ENCODE results near the gene KHDRBS1. TPM values are rescaled to one million over a fixed set of nuclear protein-coding genes. Genes with fewer than 3 reads are reported as not detected.

Gene KHDRBS1
- total and polyA plus RNA-seq, 2 donors (not counting 1 experiment from before 2014, with no cell fraction given): 35.7 to 101 TPM

DNA sequence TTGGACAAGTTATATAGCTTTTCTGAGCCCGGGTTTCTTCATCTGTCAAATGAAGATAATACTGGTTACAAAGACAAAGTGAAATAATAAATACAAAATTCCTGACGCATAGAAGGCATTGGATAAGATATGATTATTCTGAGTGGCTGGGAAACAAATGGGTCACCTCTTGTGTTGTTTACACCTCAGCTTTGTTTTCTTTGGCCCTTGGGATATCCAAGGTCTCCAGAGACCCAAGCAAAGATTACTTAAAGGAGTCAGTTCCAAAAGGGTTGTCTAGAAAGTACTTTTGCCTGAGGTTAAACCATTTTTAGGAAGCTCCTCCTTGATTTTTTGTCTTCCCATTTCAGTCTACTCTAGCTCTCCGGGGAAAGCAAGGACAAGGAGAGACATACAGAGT lies 9.7 kb downstream of the KHDRBS1 start:
- intact Hi-C loops (cut with micrococcal nuclease): no loop called here
- Histone ChIP-seq H3K4me2 (replicated peaks; ENCODE audit: low read depth, low read length, poor library complexity, severe bottlenecking) (no peak overlapping the region), H2AFZ (ENCODE audit: insufficient read depth, low read depth, low read length, poor library complexity, severe bottlenecking) (no peak overlapping the region), H3K27ac (ENCODE audit: low read length in 2 of 2) (peak overlapping the region in 1 of 2 donors; percentile 23), H4K20me1 (ENCODE audit: control insufficient read depth, insufficient read depth, low read length, poor library complexity, severe bottlenecking) (peaks cover 78% of the 10 kb centered on the region), H3K27me3 (replicated peaks in 1 of 4; ENCODE audit: control extremely low read depth in 1 of 4, control insufficient read depth in 3 of 4, insufficient read depth in 4 of 4, low read length in 3 of 4) (no peaks in the 10 kb centered on the region), H3K4me3 (ENCODE audit: control extremely low read depth in 1 of 5, extremely low read depth in 1 of 5, insufficient read depth in 1 of 5, low read depth in 2 of 5, low read length in 4 of 5) (no peak overlapping the region), H3K9ac (ENCODE audit: low read length) (no peak overlapping the region), H3K36me3 (replicated peaks in 1 of 2; ENCODE audit: control extremely low read depth in 1 of 2, control insufficient read depth in 1 of 2, extremely low read depth in 1 of 2, insufficient read depth in 2 of 2, low read length in 1 of 2) (peaks cover 2 to 13% of the 10 kb centered on the region in 2 experiments), H3K79me2 (ENCODE audit: control insufficient read depth, insufficient read depth, low read length) (peaks cover 99% of the 10 kb centered on the region), H3K9me3 (ENCODE audit: control extremely low read depth in 1 of 3, control insufficient read depth in 2 of 3, insufficient read depth in 1 of 3, low read length in 2 of 3) (no peaks in the 10 kb centered on the region), H3K4me1 (ENCODE audit: control insufficient read depth in 2 of 2, insufficient read depth in 2 of 2, low read length in 2 of 2) (peaks cover 31 to 39% of the 10 kb centered on the region in 2 donors)
- POLR2A ChIA-PET: interaction anchor here (0.7 to 1.1 kb wide), 2 partner anchors 10 to 85 kb away, joined by 3 read pairs; no protein-coding TSS in a partner anchor
- ATAC-seq (ENCODE audit: low read depth): no peak
- Mint-ChIP-seq H3K27me3 (no peaks in the 10 kb centered on the region), H3K4me3 (no peak overlapping the region), H3K27ac (no peak overlapping the region), H3K9me3 (ENCODE audit: insufficient read depth) (no peaks in the 10 kb centered on the region), H3K4me1 (peaks cover 50% of the 10 kb centered on the region)
- TF ChIP-seq EZH2 (IDR thresholded peaks at IDR 0.05; ENCODE audit: borderline replicate concordance, insufficient read depth, low read depth, low read length, poor library complexity, severe bottlenecking): no peak
- TF ChIP-seq, protein P1, sequence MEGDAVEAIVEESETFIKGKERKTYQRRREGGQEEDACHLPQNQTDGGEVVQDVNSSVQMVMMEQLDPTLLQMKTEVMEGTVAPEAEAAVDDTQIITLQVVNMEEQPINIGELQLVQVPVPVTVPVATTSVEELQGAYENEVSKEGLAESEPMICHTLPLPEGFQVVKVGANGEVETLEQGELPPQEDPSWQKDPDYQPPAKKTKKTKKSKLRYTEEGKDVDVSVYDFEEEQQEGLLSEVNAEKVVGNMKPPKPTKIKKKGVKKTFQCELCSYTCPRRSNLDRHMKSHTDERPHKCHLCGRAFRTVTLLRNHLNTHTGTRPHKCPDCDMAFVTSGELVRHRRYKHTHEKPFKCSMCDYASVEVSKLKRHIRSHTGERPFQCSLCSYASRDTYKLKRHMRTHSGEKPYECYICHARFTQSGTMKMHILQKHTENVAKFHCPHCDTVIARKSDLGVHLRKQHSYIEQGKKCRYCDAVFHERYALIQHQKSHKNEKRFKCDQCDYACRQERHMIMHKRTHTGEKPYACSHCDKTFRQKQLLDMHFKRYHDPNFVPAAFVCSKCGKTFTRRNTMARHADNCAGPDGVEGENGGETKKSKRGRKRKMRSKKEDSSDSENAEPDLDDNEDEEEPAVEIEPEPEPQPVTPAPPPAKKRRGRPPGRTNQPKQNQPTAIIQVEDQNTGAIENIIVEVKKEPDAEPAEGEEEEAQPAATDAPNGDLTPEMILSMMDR (IDR thresholded peaks at IDR 0.05): no peak
- WGBS (ENCODE audit: insufficient coverage): 100% methylated on average over 1 of the region's 3 CpGs
- CTCF ChIA-PET: interaction anchor here (0.7 to 1.4 kb wide), 3 partner anchors 34 to 160 kb away, joined by 3 read pairs; no protein-coding TSS in a partner anchor
- DNase-seq: no peak

DNA sequence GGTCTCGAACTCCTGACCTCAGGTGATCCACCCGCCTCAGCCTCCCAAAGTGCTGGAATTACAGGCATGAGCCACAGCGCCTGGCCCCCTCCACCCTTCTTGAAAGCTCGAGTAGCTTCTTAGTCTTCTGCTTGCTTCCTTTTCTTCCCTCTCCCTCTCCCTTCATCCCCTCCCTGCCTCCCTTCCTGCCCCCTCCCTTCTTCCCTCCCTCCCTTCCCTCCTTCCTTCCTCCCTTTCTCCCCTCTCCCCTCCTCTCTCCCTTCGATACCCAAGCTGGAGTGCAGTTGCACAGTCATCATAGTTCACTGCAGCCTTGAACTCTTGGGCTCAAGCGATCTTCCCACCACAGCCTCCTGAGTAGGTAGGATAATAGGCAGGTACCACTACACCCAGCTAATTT lies 11.8 kb downstream of the KHDRBS1 start:
- Histone ChIP-seq H3K27ac (ENCODE audit: low read length in 2 of 2) (no peak overlapping the region), H3K27me3 (replicated peaks in 1 of 4; ENCODE audit: control extremely low read depth in 1 of 4, control insufficient read depth in 3 of 4, insufficient read depth in 4 of 4, low read length in 3 of 4) (no peaks in the 10 kb centered on the region), H4K20me1 (ENCODE audit: control insufficient read depth, insufficient read depth, low read length, poor library complexity, severe bottlenecking) (peaks cover 82% of the 10 kb centered on the region), H3K36me3 (replicated peaks in 1 of 2; ENCODE audit: control extremely low read depth in 1 of 2, control insufficient read depth in 1 of 2, extremely low read depth in 1 of 2, insufficient read depth in 2 of 2, low read length in 1 of 2) (peaks cover 2 to 27% of the 10 kb centered on the region in 2 experiments), H3K9me3 (ENCODE audit: control extremely low read depth in 1 of 3, control insufficient read depth in 2 of 3, insufficient read depth in 1 of 3, low read length in 2 of 3) (no peaks in the 10 kb centered on the region), H3K9ac (ENCODE audit: low read length) (no peak overlapping the region), H3K79me2 (ENCODE audit: control insufficient read depth, insufficient read depth, low read length) (peaks cover 99% of the 10 kb centered on the region), H3K4me1 (ENCODE audit: control insufficient read depth in 2 of 2, insufficient read depth in 2 of 2, low read length in 2 of 2) (peaks cover 18 to 28% of the 10 kb centered on the region in 2 donors), H3K4me2 (replicated peaks; ENCODE audit: low read depth, low read length, poor library complexity, severe bottlenecking) (no peak overlapping the region), H3K4me3 (ENCODE audit: control extremely low read depth in 1 of 5, extremely low read depth in 1 of 5, insufficient read depth in 1 of 5, low read depth in 2 of 5, low read length in 4 of 5) (no peak overlapping the region), H2AFZ (ENCODE audit: insufficient read depth, low read depth, low read length, poor library complexity, severe bottlenecking) (no peak overlapping the region)
- H3K9me3 Mint-ChIP-seq (ENCODE audit: insufficient read depth): no peaks in the 10 kb centered on the region
- ATAC-seq (ENCODE audit: low read depth) (no peak), DNase-seq (no peak)
- no peak for TF ChIP-seq EZH2 (IDR thresholded peaks at IDR 0.05; ENCODE audit: borderline replicate concordance, insufficient read depth, low read depth, low read length, poor library complexity, severe bottlenecking)
- TF ChIP-seq, protein P1 (IDR thresholded peaks at IDR 0.05): no peak
- no peak overlapping the region for H3K4me3 Mint-ChIP-seq
- 92% methylated on average over 4 of the region's 6 CpGs for WGBS (ENCODE audit: insufficient coverage)
- H3K27me3 Mint-ChIP-seq: no peaks in the 10 kb centered on the region
- intact Hi-C loops (cut with micrococcal nuclease): no loop called here
- ChIA-PET POLR2A (interaction anchor here (0.6 kb wide), 1 partner anchor 10 kb away, joined by 3 read pairs; no protein-coding TSS in a partner anchor), CTCF (no interaction called here)
- no peak overlapping the region for H3K27ac Mint-ChIP-seq
- peaks cover 51% of the 10 kb centered on the region for H3K4me1 Mint-ChIP-seq

All from B cell (primary cell).